K562 (cell line): ENCODE results near the gene ADCY1. TPM values are rescaled to one million over a fixed set of nuclear protein-coding genes. Genes with fewer than 3 reads are reported as not detected.

Source experiments
- ATAC-seq: fragments of 200-7000 bp; cut with Tn5 transposase; 3 replicates; pipeline ENCODE4 v1.9.1; 2020; ENCODE audit warnings: moderate library complexity
- BruUV-seq: library from RNA; stranded (reverse); fragments of 400-500 nt; replicated peaks from 2 replicates; lab custom pipeline; 2021; lab: Mats Ljungman, UMichigan
- CTCF ChIA-PET: fragments of 300-600 bp; formaldehyde crosslinking; extraction: SDS; loops from one replicate; lab custom pipeline; 2021; ENCODE audit warnings: low intra/inter-chr PET ratio; lab: Yijun Ruan, JAX
- POLR2A ChIA-PET: fragments of 300-600, 350-650 bp; sonication (Branson Sonifier 250); formaldehyde crosslinking; extraction: SDS; loops from one replicate; lab custom pipeline; 2021; ENCODE audit warnings: antibody characterized with exemption, inconsistent platforms; lab: Yijun Ruan, JAX
- DNase-seq, 4 experiments: peaks; one replicate each; pipeline versions ENCODE4 v3.0.0 to v3.0.0-alpha.2; 2011 to 2018; ENCODE audit warnings: low spot score in 3 of 4, mixed read lengths in 3 of 4; ENCODE audit errors: extremely low read depth in 1 of 4
- FAIRE-seq: peaks from 2 replicates; lab custom pipeline; 2011; peaks lifted over from hg19 to GRCh38; lab: Jason Lieb, UNC
- H2AFZ ChIP-seq: 2 replicates; pipeline ENCODE4 v1.6.0; 2011; ENCODE audit warnings: low read depth, low read length, control low read depth, inconsistent platforms
- H3K27ac ChIP-seq: fragments of 200-600 bp; 3 replicates; pipeline ENCODE4 v1.8.0; 2011; ENCODE audit warnings: low read depth, mild to moderate bottlenecking, control low read depth, inconsistent platforms, low read length, moderate library complexity, mixed read lengths; ENCODE audit errors: extremely low read depth
- H3K27me3 ChIP-seq, 2 experiments: fragments of 300-600 bp in 1 of 2; 2 replicates in 1 of 2; 3 replicates in 1 of 2; pipeline versions ENCODE4 v1.6.0 to v1.8.0; 2011; ENCODE audit warnings: inconsistent platforms in 2 of 2, low read length in 2 of 2, mild to moderate bottlenecking in 1 of 2, mixed read lengths in 1 of 2, moderate library complexity in 1 of 2; ENCODE audit not compliant: control insufficient read depth in 2 of 2, insufficient read depth in 2 of 2
- H3K36me3 ChIP-seq: fragments of 300-600 bp; 3 replicates; pipeline ENCODE4 v1.8.0; 2011; ENCODE audit warnings: mild to moderate bottlenecking, low read length, inconsistent platforms; ENCODE audit not compliant: control insufficient read depth, insufficient read depth
- H3K4me1 ChIP-seq, 2 experiments: fragments of 200-600 bp in 1 of 2; replicated peaks in 1 of 2; 2 replicates in 1 of 2; 3 replicates in 1 of 2; pipeline versions ENCODE4 v1.5.1 to v1.8.0; 2011; ENCODE audit warnings: inconsistent platforms in 2 of 2, low read length in 2 of 2, mild to moderate bottlenecking in 1 of 2, mixed read lengths in 1 of 2, moderate library complexity in 1 of 2; ENCODE audit not compliant: control insufficient read depth in 2 of 2, insufficient read depth in 2 of 2
- H3K4me2 ChIP-seq: 2 replicates; pipeline ENCODE4 v1.6.1; 2011; ENCODE audit warnings: low read length, control low read depth, inconsistent platforms, mixed read lengths; ENCODE audit not compliant: insufficient read depth
- H3K4me3 ChIP-seq: fragments of 200-600 bp; sonication (generic), shearing (Covaris generic); 2 replicates; pipeline ENCODE4 v1.5.1; 2016; ENCODE audit warnings: control low read depth, inconsistent platforms
- H3K79me2 ChIP-seq: fragments of 200-600 bp; 3 replicates; pipeline ENCODE4 v1.8.0; 2011; ENCODE audit warnings: low read length, inconsistent platforms; ENCODE audit not compliant: control insufficient read depth, insufficient read depth
- H3K9ac ChIP-seq, 2 experiments: 2 replicates each; pipeline versions ENCODE4 v1.6.0 to v1.6.1; 2011; ENCODE audit warnings: low read depth in 2 of 2, low read length in 2 of 2, control low read depth in 1 of 2, inconsistent platforms in 1 of 2, mild to moderate bottlenecking in 1 of 2, mixed read lengths in 1 of 2; ENCODE audit not compliant: insufficient read depth in 1 of 2
- H3K9me1 ChIP-seq: one replicate; pipeline ENCODE4 v1.6.0; 2011; ENCODE audit warnings: inconsistent platforms, mild to moderate bottlenecking, low read length, moderate library complexity; ENCODE audit not compliant: control insufficient read depth, insufficient read depth
- H3K9me3 ChIP-seq: replicated peaks from 2 replicates; pipeline ENCODE4 v1.5.1; 2011; ENCODE audit warnings: low read depth, low read length, inconsistent platforms; ENCODE audit not compliant: control insufficient read depth, insufficient read depth
- H4K20me1 ChIP-seq: replicated peaks from 2 replicates; pipeline ENCODE4 v1.6.1; 2011; ENCODE audit warnings: low read length, inconsistent platforms, mixed read lengths; ENCODE audit not compliant: control insufficient read depth, insufficient read depth
- CBFA2T3 ChIP-seq: fragments of 450-650 bp; IDR thresholded peaks from 2 replicates; pipeline ENCODE4 v1.6.1; 2017
- CSDE1 ChIP-seq, 2 experiments: fragments of 450-650 bp; IDR thresholded peaks; 2 replicates each; pipeline ENCODE4 v1.6.1; 2016; ENCODE audit warnings: mild to moderate bottlenecking in 1 of 2
- DACH1 ChIP-seq: fragments of 450-650 bp; IDR thresholded peaks from 2 replicates; pipeline ENCODE4 v1.6.1; 2018; ENCODE audit not compliant: partially characterized antibody
- EWSR1 ChIP-seq: fragments of 450-650 bp; IDR thresholded peaks from 2 replicates; pipeline ENCODE4 v1.6.1; 2018; ENCODE audit warnings: borderline replicate concordance, mild to moderate bottlenecking, low read depth, moderate library complexity; ENCODE audit not compliant: partially characterized antibody
- FOXK2 ChIP-seq, 2 experiments: fragments of 450-650 bp; IDR thresholded peaks in 1 of 2; conservative IDR thresholded peaks in 1 of 2; 2 replicates each; pipeline ENCODE4 v1.6.1; 2016; ENCODE audit warnings: low read depth in 2 of 2, mild to moderate bottlenecking in 1 of 2
- HDGF ChIP-seq: fragments of 450-650 bp; IDR thresholded peaks from 2 replicates; pipeline ENCODE4 v1.6.1; 2016
- HMGN3 ChIP-seq: IDR thresholded peaks from 2 replicates; pipeline ENCODE4 v1.6.1; 2011; ENCODE audit warnings: borderline replicate concordance, low read depth, mild to moderate bottlenecking, mixed read lengths, low read length; ENCODE audit not compliant: insufficient read length; ENCODE audit errors: extremely low read depth
- HOXB6 ChIP-seq: fragments of 250-450 bp; sonication (Bioruptor Pico); IDR thresholded peaks from 2 replicates; pipeline ENCODE4 v1.5.1; 2022; ENCODE audit warnings: mild to moderate bottlenecking, borderline replicate concordance
- POLR2AphosphoS2 ChIP-seq: IDR thresholded peaks from 2 replicates; pipeline ENCODE4 v1.6.1; 2012; ENCODE audit warnings: low read length, improper control_type of control experiment
- RBM14 ChIP-seq: fragments of 200-400 bp; formaldehyde crosslinking; IDR thresholded peaks from 2 replicates; pipeline ENCODE4 v1.6.1; 2018; ENCODE audit warnings: low read depth, mild to moderate bottlenecking, low read length, moderate library complexity, borderline replicate concordance; ENCODE audit not compliant: insufficient read depth
- RBM25 ChIP-seq: fragments of 200-400 bp; formaldehyde crosslinking; IDR thresholded peaks from 2 replicates; pipeline ENCODE4 v1.6.1; 2018; ENCODE audit warnings: low read length, low read depth, moderate library complexity; ENCODE audit not compliant: severe bottlenecking
- TARDBP ChIP-seq: fragments of 450-650 bp; IDR thresholded peaks from 2 replicates; pipeline ENCODE4 v1.6.1; 2016
- TBL1XR1 ChIP-seq, 2 experiments: IDR thresholded peaks; 2 replicates each; pipeline ENCODE4 v1.6.1; 2012; ENCODE audit warnings: improper control_type of control experiment in 2 of 2, low read length in 2 of 2, mild to moderate bottlenecking in 1 of 2
- ZNF24 ChIP-seq: fragments of 450-650 bp; IDR thresholded peaks from 2 replicates; pipeline ENCODE4 v1.6.1; 2016
- ZNF584 ChIP-seq: fragments of 200-800 bp; sonication (Bioruptor generic); IDR thresholded peaks from 2 replicates; pipeline ENCODE4 v1.6.1; 2016; ENCODE audit warnings: low read depth, mild to moderate bottlenecking, missing genetic modification characterization, missing compliant biosample characterization
- ZNF668 ChIP-seq: fragments of 250-450 bp; sonication (Bioruptor Pico); IDR thresholded peaks from 2 replicates; pipeline ENCODE4 v1.8.0; 2022; ENCODE audit warnings: mild to moderate bottlenecking, inconsistent platforms
- ZNF699 ChIP-seq: fragments of 250-450 bp; sonication (Bioruptor Pico); IDR thresholded peaks from 2 replicates; pipeline ENCODE4 v1.8.0; 2021; ENCODE audit warnings: mild to moderate bottlenecking, moderate library complexity; ENCODE audit not compliant: insufficient replicate concordance
- WGBS: fragments of 100-300 bp; shearing (Covaris generic); methylation state at CpG from one replicate; pipeline ENCODE4 v1.1.6; 2016; ENCODE audit warnings: low coverage, mixed read lengths; ENCODE audit not compliant: insufficient coverage; ENCODE audit errors: missing lambda C conversion rate; 5-methylcytosine and 5-hydroxymethylcytosine counted together
- in situ Hi-C: fragments of 300-500 bp; cut with MboI; formaldehyde crosslinking; loops from 4 replicates; pipeline ENCODE4 v1.15.0; 2018; ENCODE audit warnings: inconsistent platforms, mixed read lengths
- intact Hi-C: fragments of 100-400 bp; cut with micrococcal nuclease; formaldehyde crosslinking; loops from 2 replicates; pipeline ENCODE4 v1.14.2; 2022
- polyA plus RNA-seq, 8 experiments: library from polyadenylated mRNA; depleted of rRNA in 4 of 8; stranded (reverse) in 5 of 8; unstranded in 3 of 8; fragments of >200 nt; fragmentation: Nextera tagmentation in 2 of 8; fragmentation: Illumina TruSeq in 1 of 8; extraction: Ambion mirVana in 2 of 8; extraction: Trizol in 1 of 8; gene quantifications; 2 replicates each; pipeline versions ENCODE4 v1.2.1 to v1.2.3, GENCODE V29; 2011 to 2014; ENCODE audit warnings: inconsistent platforms in 1 of 8, missing spikeins in 1 of 8
- total RNA-seq, 7 experiments: library from RNA; depleted of rRNA in 6 of 7; stranded (reverse); fragments of >200 nt in 6 of 7; fragmentation: Illumina TruSeq in 2 of 7; extraction: Trizol in 2 of 7; gene quantifications; 2 replicates each; pipeline versions ENCODE4 v1.2.1 to v1.2.3, GENCODE V29; 2011 to 2021; ENCODE audit warnings: low replicate concordance in 1 of 7
- TF ChIP-seq, protein P1 (sequence below): conservative IDR thresholded peaks from 2 replicates; pipeline ENCODE4 v1.6.1; 2011; ENCODE audit warnings: low read depth, mild to moderate bottlenecking, low read length; ENCODE audit not compliant: control insufficient read depth
- TF ChIP-seq, protein P2 (sequence below): fragments of 250-450 bp; sonication (Bioruptor Pico); IDR thresholded peaks from 2 replicates; pipeline ENCODE4 v1.5.0; 2021

ADCY1 gene
- total and polyA plus RNA-seq, 9 of the 15 experiments (the other 6 are each of a cell fraction or from before 2014, with no cell fraction given) = under 0.01 to 0.18 (median 0.10) TPM; not detected in 4

DNA sequence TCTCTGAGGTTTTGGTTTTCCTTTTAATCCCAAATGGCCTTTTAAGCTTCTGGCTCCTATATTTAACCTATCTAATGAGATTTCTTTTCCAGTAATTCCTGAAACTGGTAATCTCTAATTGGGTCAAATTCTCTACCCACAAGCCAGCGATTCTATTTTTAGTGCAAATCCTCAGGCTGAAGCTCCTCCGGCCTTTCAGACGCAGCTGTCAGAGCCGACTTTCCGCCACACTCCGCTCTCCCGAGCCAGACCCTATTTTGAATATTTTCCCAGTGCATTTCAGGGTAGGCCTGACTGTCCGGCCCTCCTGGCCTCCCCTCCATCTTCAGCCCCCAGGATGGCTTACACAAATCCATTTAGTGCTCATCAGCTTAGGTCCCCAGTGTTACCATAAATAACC, 9.7 kb upstream of the ADCY1 start:
- Histone ChIP-seq H3K36me3 (no peaks in the 10 kb centered on the region), H4K20me1 (0 out of 2 replicates have a peak, but pooled peaks cover 3% of the 10 kb centered on the region), H3K9ac (no peak overlapping the region), H3K9me3 (no peaks in the 10 kb centered on the region), H3K79me2 (no peaks in the 10 kb centered on the region), H3K27me3 (peaks cover 0 to 13% of the 10 kb centered on the region in 2 experiments; a peak in 4 of 5 replicates), H2AFZ (no peak overlapping the region), H3K9me1 (no peaks in the 10 kb centered on the region), H3K4me1 (peaks cover 0 to 2% of the 10 kb centered on the region in 2 experiments; a peak in 1 of 5 replicates)
- POLR2A ChIA-PET = interaction anchor here (0.7 kb wide), 1 partner anchor 62 kb away, joined by 3 read pairs; no protein-coding TSS in a partner anchor
- BruUV-seq = no TSS peak
- CTCF ChIA-PET = interaction anchor here (0.6 kb wide), 1 partner anchor 299 kb away, joined by 3 read pairs; no protein-coding TSS in a partner anchor
- no peak for ATAC-seq
- intact Hi-C loops = no loop called here
- under 1% methylated on average over 8 of the region's 8 CpGs for WGBS
- TF ChIP-seq ZNF668 (CRISPR knock-in tag) (no peak), RBM14 (no peak), CBFA2T3 (no peak), HDGF (no peak), HOXB6 (CRISPR knock-in tag) (no peak), POLR2AphosphoS2 (no peak), DACH1 (no peak), FOXK2 (conservative IDR thresholded peaks at IDR 0.05 in 1 of 2, IDR thresholded peaks at IDR 0.05 in 1 of 2; ENCODE audit: low read depth in 2 of 2) (no peak), ZNF24 (no peak), ZNF699 (no peak), HMGN3 (no peak), TARDBP (no peak), TBL1XR1 (IDR thresholded peaks at IDR 0.05; ENCODE audit: low read length in 2 of 2) (no peak), EWSR1 (no peak), ZNF584 (no peak), CSDE1 (IDR thresholded peaks at IDR 0.05) (no peak), RBM25 (no peak)
- TF ChIP-seq, protein P1, sequence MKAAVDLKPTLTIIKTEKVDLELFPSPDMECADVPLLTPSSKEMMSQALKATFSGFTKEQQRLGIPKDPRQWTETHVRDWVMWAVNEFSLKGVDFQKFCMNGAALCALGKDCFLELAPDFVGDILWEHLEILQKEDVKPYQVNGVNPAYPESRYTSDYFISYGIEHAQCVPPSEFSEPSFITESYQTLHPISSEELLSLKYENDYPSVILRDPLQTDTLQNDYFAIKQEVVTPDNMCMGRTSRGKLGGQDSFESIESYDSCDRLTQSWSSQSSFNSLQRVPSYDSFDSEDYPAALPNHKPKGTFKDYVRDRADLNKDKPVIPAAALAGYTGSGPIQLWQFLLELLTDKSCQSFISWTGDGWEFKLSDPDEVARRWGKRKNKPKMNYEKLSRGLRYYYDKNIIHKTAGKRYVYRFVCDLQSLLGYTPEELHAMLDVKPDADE = no peak
- TF ChIP-seq, protein P2, sequence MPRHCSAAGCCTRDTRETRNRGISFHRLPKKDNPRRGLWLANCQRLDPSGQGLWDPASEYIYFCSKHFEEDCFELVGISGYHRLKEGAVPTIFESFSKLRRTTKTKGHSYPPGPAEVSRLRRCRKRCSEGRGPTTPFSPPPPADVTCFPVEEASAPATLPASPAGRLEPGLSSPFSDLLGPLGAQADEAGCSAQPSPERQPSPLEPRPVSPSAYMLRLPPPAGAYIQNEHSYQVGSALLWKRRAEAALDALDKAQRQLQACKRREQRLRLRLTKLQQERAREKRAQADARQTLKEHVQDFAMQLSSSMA (CRISPR knock-in tag) = no peak
- TF ChIP-seq, all 486 proteins: peak for 0
- no peak for FAIRE-seq
- in situ Hi-C loops = no loop called here
- Histone ChIP-seq H3K4me3 (no peak overlapping the region), H3K4me2 (no peak overlapping the region), H3K27ac (no peak overlapping the region)
- no peak for DNase-seq
